Loucy (cell line): Measurements from ENCODE around the gene ASIC2.

Source experiments
- CTCF ChIP-seq: fragments of 200-600 bp; sonication (generic); conservative IDR thresholded peaks from 2 replicates; pipeline ENCODE4 v1.5.1; 2014; ENCODE audit warnings: mild to moderate bottlenecking, antibody characterized with exemption, low read length
- EZH2phosphoT487 ChIP-seq: fragments of 200-600 bp; IDR thresholded peaks from 2 replicates; pipeline ENCODE4 v1.6.1; 2018; ENCODE audit warnings: antibody characterized with exemption, mild to moderate bottlenecking, moderate library complexity, borderline replicate concordance

- no peak for TF ChIP-seq CTCF
- TF ChIP-seq EZH2phosphoT487 = no peak
Observed at GRCh38 chr17:33229499-33229898, 63.6 kb downstream of the ASIC2 start.
